ENCODE measurements around the gene SLC1A5.
"Not testable (repeated sequence)": the region's sequence is repeated elsewhere in the genome, so short reads cannot be mapped to it uniquely, and the experiment has no call there.

Gene SLC1A5

GRCh38 chr19:46775642-46776258 is 12.6 kb downstream of the SLC1A5 start:
- no peak overlapping the region for H3K9ac ChIP-seq (ENCODE audit: low read length)
- H2AFZ ChIP-seq (ENCODE audit: low read length), result no peak overlapping the region
- no peaks in the 10 kb centered on the region for H3K9me3 ChIP-seq (ENCODE audit: low read length)
- no peaks in the 10 kb centered on the region for H4K20me1 ChIP-seq (ENCODE audit: insufficient read depth, low read length)
- no peaks in the 10 kb centered on the region for H3K9me2 ChIP-seq (ENCODE audit: low read depth, low read length)
- no peak for TF ChIP-seq EZH2 (IDR thresholded peaks at IDR 0.05; ENCODE audit: borderline replicate concordance, low read length)
- TF ChIP-seq, protein P1, sequence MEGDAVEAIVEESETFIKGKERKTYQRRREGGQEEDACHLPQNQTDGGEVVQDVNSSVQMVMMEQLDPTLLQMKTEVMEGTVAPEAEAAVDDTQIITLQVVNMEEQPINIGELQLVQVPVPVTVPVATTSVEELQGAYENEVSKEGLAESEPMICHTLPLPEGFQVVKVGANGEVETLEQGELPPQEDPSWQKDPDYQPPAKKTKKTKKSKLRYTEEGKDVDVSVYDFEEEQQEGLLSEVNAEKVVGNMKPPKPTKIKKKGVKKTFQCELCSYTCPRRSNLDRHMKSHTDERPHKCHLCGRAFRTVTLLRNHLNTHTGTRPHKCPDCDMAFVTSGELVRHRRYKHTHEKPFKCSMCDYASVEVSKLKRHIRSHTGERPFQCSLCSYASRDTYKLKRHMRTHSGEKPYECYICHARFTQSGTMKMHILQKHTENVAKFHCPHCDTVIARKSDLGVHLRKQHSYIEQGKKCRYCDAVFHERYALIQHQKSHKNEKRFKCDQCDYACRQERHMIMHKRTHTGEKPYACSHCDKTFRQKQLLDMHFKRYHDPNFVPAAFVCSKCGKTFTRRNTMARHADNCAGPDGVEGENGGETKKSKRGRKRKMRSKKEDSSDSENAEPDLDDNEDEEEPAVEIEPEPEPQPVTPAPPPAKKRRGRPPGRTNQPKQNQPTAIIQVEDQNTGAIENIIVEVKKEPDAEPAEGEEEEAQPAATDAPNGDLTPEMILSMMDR (IDR thresholded peaks at IDR 0.05; ENCODE audit: low read length), result no peak
- no peak overlapping the region for H3K4me3 ChIP-seq (ENCODE audit: low read depth, low read length, poor library complexity, severe bottlenecking)
- no peaks in the 10 kb centered on the region for H3K79me2 ChIP-seq (ENCODE audit: insufficient read depth, low read length)
- H3F3A ChIP-seq (ENCODE audit: insufficient read depth, low read length), result no peaks in the 10 kb centered on the region
- H3K27me3 ChIP-seq (ENCODE audit: insufficient read depth, low read length), result no peaks in the 10 kb centered on the region
- no peak overlapping the region for H3K27ac ChIP-seq (ENCODE audit: low read depth, low read length, poor library complexity, severe bottlenecking)
- no peak overlapping the region for H3K4me2 ChIP-seq (ENCODE audit: low read length)
- peaks cover 65% of the 10 kb centered on the region for H3K36me3 ChIP-seq (ENCODE audit: insufficient read depth, low read length)
- no peaks in the 10 kb centered on the region for H3K4me1 ChIP-seq (ENCODE audit: insufficient read depth, low read length, severe bottlenecking)

- Histone ChIP-seq H3K27me3 (ENCODE audit: insufficient read depth, low read length) (no peaks in the 10 kb centered on the region), H3K4me2 (ENCODE audit: low read length) (no peak overlapping the region), H3K4me1 (ENCODE audit: insufficient read depth, low read length, severe bottlenecking) (no peaks in the 10 kb centered on the region), H3F3A (ENCODE audit: insufficient read depth, low read length) (no peaks in the 10 kb centered on the region), H3K9ac (ENCODE audit: low read length) (no peak overlapping the region), H3K36me3 (ENCODE audit: insufficient read depth, low read length) (peaks cover 42% of the 10 kb centered on the region), H3K79me2 (ENCODE audit: insufficient read depth, low read length) (no peaks in the 10 kb centered on the region), H3K27ac (ENCODE audit: low read depth, low read length, poor library complexity, severe bottlenecking) (no peak overlapping the region), H3K4me3 (ENCODE audit: low read depth, low read length, poor library complexity, severe bottlenecking) (no peak overlapping the region), H2AFZ (ENCODE audit: low read length) (no peak overlapping the region), H3K9me3 (ENCODE audit: low read length) (no peaks in the 10 kb centered on the region), H4K20me1 (ENCODE audit: insufficient read depth, low read length) (no peaks in the 10 kb centered on the region), H3K9me2 (ENCODE audit: low read depth, low read length) (no peaks in the 10 kb centered on the region)
- TF ChIP-seq EZH2 (IDR thresholded peaks at IDR 0.05; ENCODE audit: borderline replicate concordance, low read length), result no peak
- TF ChIP-seq, protein P1 (IDR thresholded peaks at IDR 0.05; ENCODE audit: low read length), result no peak
These were observed 15.4 kb downstream of the SLC1A5 start for GRCh38 chr19:46773018-46773399.

DNA sequence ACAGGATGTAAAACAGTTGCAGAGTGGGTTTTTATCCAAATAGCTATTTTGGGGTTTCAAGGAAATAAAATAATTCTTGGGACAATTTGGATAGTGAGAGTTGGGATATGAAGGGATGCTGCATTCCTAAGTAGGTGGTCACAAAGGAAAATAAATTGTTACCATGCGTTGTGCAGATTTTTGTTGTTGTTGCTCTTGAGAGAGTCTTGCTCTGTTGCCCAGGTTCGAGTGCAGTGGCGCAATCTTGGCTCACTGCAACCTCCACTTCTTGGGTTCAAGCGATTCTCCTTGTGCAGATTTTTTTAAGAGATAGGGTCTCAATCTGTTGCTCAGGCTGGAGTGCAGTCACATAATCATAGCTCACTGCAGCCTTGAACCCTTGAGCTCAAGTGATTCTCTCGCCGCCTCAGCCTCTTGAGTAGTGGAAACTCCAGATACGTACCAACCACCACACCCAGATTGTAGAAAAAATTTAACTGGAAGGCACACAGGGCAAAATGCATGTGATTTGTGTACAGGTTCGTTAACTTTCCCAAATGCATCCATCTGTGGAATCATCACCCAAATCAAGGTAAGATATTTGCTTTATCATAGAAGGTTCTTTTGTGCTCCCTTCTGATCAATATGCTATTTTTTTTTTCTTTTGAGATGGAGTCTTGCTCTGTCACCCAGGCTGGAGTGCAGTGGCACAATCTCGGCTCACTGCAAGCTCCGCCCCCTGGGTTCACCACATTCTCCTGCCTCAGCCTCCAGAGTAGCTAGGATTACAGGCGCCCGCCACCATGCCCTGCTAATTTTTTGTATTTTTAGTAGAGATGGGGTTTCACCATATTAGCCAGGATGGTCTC is 16.0 kb downstream of the SLC1A5 start:
- Histone ChIP-seq H4K20me1 (ENCODE audit: insufficient read depth, low read length) (no peaks in the 10 kb centered on the region), H3K79me2 (ENCODE audit: insufficient read depth, low read length) (no peaks in the 10 kb centered on the region), H3K27me3 (ENCODE audit: insufficient read depth, low read length) (no peaks in the 10 kb centered on the region), H3K27ac (ENCODE audit: low read depth, low read length, poor library complexity, severe bottlenecking) (no peak overlapping the region), H3K9me3 (ENCODE audit: low read length) (no peaks in the 10 kb centered on the region), H3K36me3 (ENCODE audit: insufficient read depth, low read length) (peaks cover 37% of the 10 kb centered on the region), H2AFZ (ENCODE audit: low read length) (no peak overlapping the region), H3K4me3 (ENCODE audit: low read depth, low read length, poor library complexity, severe bottlenecking) (no peak overlapping the region), H3K9me2 (ENCODE audit: low read depth, low read length) (no peaks in the 10 kb centered on the region), H3K4me2 (ENCODE audit: low read length) (no peak overlapping the region), H3K9ac (ENCODE audit: low read length) (no peak overlapping the region), H3K4me1 (ENCODE audit: insufficient read depth, low read length, severe bottlenecking) (no peaks in the 10 kb centered on the region), H3F3A (ENCODE audit: insufficient read depth, low read length) (no peaks in the 10 kb centered on the region)
- TF ChIP-seq EZH2 (IDR thresholded peaks at IDR 0.05; ENCODE audit: borderline replicate concordance, low read length), result no peak
- TF ChIP-seq, protein P1 (IDR thresholded peaks at IDR 0.05; ENCODE audit: low read length), result no peak

DNA sequence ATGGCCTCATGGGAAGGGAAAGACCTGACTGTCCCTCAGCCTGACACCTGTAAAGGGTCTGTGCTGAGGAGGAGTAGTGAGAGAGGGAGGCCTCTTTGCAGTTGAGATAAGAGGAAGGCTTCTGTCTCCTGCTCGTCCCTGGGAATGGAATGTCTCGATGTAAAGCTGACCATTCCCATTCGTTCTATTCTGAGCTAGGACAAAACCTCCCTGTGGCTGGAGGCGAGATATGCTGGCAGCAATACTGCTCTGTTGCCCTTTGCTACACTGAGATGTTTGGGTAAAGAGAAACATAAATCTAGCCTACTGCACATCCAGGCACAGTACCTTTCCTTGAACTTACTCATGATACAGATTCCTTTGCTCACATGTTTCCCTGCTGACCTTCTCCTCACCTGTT is 19.6 kb downstream of the SLC1A5 start:
- not testable (repeated sequence) for H3K9me2 ChIP-seq (ENCODE audit: low read depth, low read length); H3K36me3 ChIP-seq (ENCODE audit: insufficient read depth, low read length); H3F3A ChIP-seq (ENCODE audit: insufficient read depth, low read length); H3K4me3 ChIP-seq (ENCODE audit: low read depth, low read length, poor library complexity, severe bottlenecking); H3K79me2 ChIP-seq (ENCODE audit: insufficient read depth, low read length); H3K4me1 ChIP-seq (ENCODE audit: insufficient read depth, low read length, severe bottlenecking); H2AFZ ChIP-seq (ENCODE audit: low read length); H3K27me3 ChIP-seq (ENCODE audit: insufficient read depth, low read length); H3K9ac ChIP-seq (ENCODE audit: low read length); H4K20me1 ChIP-seq (ENCODE audit: insufficient read depth, low read length); H3K4me2 ChIP-seq (ENCODE audit: low read length); H3K27ac ChIP-seq (ENCODE audit: low read depth, low read length, poor library complexity, severe bottlenecking); H3K9me3 ChIP-seq (ENCODE audit: low read length)
